HAP-1 (cell line): ENCODE measurements around the gene PAPSS1.

ENCODE experiments used
- DNase-seq, 2 experiments: peaks; one replicate each; pipeline ENCODE4 v3.0.0-alpha.2; 2016 to 2020; ENCODE audit warnings: low spot score in 2 of 2
- H3K27me3 ChIP-seq: fragments of 250-450 bp; sonication (Bioruptor Pico); 2 replicates; pipeline ENCODE4 v1.5.1; 2020; ENCODE audit warnings: low read depth, mild to moderate bottlenecking, moderate library complexity
- H3K36me3 ChIP-seq: fragments of 250-450 bp; sonication (Bioruptor Pico); replicated peaks from 2 replicates; pipeline ENCODE4 v1.5.1; 2020; ENCODE audit warnings: mild to moderate bottlenecking
- H3K4me1 ChIP-seq: fragments of 250-450 bp; sonication (Bioruptor Pico); 2 replicates; pipeline ENCODE4 v1.5.1; 2020; ENCODE audit warnings: mild to moderate bottlenecking
- H3K4me3 ChIP-seq: fragments of 250-450 bp; sonication (Bioruptor Pico); 2 replicates; pipeline ENCODE4 v1.5.1; 2020; ENCODE audit warnings: mild to moderate bottlenecking, moderate library complexity
- H3K9me3 ChIP-seq: fragments of 250-450 bp; sonication (Bioruptor Pico); 2 replicates; pipeline ENCODE4 v1.5.1; 2020; ENCODE audit warnings: mild to moderate bottlenecking, moderate library complexity
- in situ Hi-C: fragments of 300-500 bp; cut with MboI; formaldehyde crosslinking; loops from 3 replicates; pipeline ENCODE4 v1.14.3; 2020; ENCODE audit warnings: low sequenced_read_pairs, inconsistent platforms, mixed read lengths

Gene PAPSS1

DNA sequence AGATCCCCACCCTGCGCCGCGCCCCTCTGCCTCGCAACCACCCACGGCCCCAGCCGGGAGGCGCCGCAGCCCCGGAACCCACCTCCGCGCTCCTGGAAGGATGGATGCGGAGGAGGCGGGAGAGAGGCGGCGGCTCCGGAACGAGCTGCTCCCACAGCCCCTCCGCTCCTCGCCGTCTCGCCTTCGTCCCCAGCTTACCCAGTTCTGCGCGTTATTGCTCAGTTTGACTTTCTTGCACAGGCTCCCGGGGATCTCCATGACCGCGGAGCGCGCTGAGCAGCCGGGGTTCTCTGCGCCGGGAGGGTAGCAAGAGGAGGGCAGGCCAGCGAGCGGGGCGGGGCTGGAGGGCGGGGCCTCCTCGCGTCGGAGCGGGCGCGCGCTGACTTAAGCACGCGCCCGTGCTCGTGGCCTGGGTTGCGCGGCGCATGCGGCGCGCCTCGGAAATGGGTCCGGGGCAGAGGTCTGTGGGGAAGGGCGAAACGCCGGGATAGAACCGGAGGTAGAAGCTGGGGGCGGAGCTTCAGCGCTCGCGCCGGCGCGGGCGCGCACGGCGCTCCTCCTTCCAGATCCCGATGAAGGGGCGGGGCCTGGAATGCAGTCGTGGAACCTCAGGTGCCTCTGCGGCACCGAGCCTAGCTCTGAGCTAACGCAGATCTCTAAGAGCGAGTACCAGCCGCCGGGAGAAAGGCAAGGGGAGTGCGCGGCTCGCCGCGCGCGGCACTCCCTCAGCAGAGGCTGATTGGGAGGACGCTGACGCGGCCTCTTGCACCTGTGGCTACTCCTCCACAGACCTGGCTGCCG, at the start of gene PAPSS1:
PAPSS1 (minus strand) TSS at position 313 of the 801 bp plus-strand sequence; CDS start at position 258, 55 bp downstream.
- Histone ChIP-seq H3K4me3 (peak within 1 kb of the TSS; percentile 95), H3K36me3 (no peaks in the 10 kb centered on the region), H3K4me1 (peaks cover 5% of the 10 kb centered on the region), H3K27me3 (no peaks in the 10 kb centered on the region), H3K9me3 (no peaks in the 10 kb centered on the region)
- peak; percentile 96 to 98 for DNase-seq
- in situ Hi-C loops: no loop called here

GRCh38 chr4:107760281-107760947, 40.4 kb upstream of the PAPSS1 start:
- no peak overlapping the region for H3K4me3 ChIP-seq
- peak; percentile 47 to 70 for DNase-seq
- no peaks in the 10 kb centered on the region for H3K27me3 ChIP-seq
- no peaks in the 10 kb centered on the region for H3K36me3 ChIP-seq
- in situ Hi-C loops: no loop called here
- H3K4me1 ChIP-seq: peaks cover 26% of the 10 kb centered on the region
- no peaks in the 10 kb centered on the region; the same call in 1 of the 2 replicates for H3K9me3 ChIP-seq

- DNase-seq: peak in 1 of 2 experiments; percentile 65
- in situ Hi-C loops: loop anchor here (10.0 kb wide), 1 partner anchor 157 kb away; no protein-coding TSS in a partner anchor
Observed at GRCh38 chr4:107757864-107758476, 37.9 kb upstream of the PAPSS1 start.

DNA sequence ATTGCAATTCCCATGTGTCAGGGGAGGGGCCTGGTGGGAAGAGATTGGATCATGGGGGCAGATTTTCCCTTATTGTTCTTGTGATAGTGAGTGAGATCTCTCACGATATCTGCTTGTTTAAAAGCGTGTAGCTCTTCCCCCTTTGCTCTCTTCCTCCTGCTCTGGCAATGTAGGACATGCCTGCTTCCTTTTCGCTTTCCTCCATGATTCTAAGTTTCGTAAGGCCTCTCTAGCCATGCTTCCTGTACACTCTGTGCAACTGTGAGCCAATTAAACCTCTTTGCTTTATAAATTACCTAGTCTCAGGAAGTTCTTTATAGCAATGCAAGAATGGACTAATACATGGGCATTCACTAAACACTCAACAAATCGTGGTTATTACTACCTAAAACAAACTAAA, 37.2 kb upstream of the PAPSS1 start:
- Histone ChIP-seq H3K36me3 (no peaks in the 10 kb centered on the region; the same call in 1 of the 2 replicates), H3K27me3 (no peaks in the 10 kb centered on the region), H3K4me1 (peaks cover 26% of the 10 kb centered on the region), H3K9me3 (no peaks in the 10 kb centered on the region; the same call in none of the 2 replicates), H3K4me3 (no peak overlapping the region)
- in situ Hi-C loops: loop anchor here (10.0 kb wide), 1 partner anchor 158 kb away; no protein-coding TSS in a partner anchor
- no peak for DNase-seq

More at GRCh38 chr4:107757864-107758476, 37.9 kb upstream of the PAPSS1 start:
- H3K4me3 ChIP-seq: no peak overlapping the region
- no peaks in the 10 kb centered on the region; the same call in 1 of the 2 replicates for H3K36me3 ChIP-seq
- peaks cover 26% of the 10 kb centered on the region for H3K4me1 ChIP-seq
- no peaks in the 10 kb centered on the region for H3K27me3 ChIP-seq
- H3K9me3 ChIP-seq: no peaks in the 10 kb centered on the region; the same call in none of the 2 replicates

DNA sequence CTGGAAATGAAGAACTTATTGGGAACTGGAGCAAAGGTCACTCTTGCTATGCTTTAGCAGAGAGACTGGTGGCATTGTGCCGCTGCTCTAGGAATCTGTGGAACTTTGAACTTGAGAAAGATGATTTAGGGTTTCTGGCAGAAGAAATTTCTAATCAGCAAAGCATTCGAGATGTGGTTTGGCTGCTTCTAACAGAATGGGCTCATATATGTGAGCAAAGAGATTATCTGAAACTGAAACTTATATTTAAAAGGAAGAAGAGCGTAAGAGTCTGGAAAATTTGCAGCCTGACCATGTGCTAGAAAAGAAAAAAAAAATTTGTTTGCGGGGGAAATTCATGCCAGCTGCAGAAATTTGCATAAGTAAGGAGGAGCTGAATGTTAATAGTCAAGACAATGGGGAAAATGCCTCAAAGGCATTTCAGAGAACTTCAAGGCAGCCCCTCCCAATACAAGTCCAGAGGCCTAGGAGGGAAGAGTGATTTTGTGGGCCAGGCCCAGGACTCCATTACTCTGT, 35.9 kb upstream of the PAPSS1 start:
- Histone ChIP-seq H3K36me3 (no peaks in the 10 kb centered on the region; the same call in 1 of the 2 replicates), H3K4me1 (peaks cover 26% of the 10 kb centered on the region), H3K27me3 (no peaks in the 10 kb centered on the region), H3K9me3 (no peaks in the 10 kb centered on the region; the same call in none of the 2 replicates), H3K4me3 (no peak overlapping the region)
- DNase-seq: peak; percentile 44 to 48
- in situ Hi-C loops: loop anchor here (10.0 kb wide), 1 partner anchor 159 kb away; no protein-coding TSS in a partner anchor

DNA sequence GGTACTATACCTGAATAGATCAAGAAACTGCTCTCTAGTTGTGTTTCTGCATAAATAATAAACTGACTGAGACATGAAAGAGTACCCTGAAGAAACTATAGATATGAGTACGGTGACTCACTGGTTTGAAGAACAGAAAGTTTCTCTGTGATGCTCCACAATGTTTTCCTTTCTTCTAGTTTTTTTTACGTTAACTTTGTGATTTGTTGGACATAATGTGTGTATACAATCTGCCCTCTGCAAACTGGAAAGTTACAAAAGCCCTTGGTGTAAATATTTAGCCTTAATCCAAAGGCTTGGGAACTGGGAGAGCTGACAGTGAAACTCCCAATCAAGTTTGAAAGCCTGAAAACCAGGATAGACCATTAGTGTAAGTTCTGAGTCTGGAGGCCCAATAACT, 31.6 kb upstream of the PAPSS1 start:
- Histone ChIP-seq H3K4me1 (peaks cover 8% of the 10 kb centered on the region), H3K36me3 (no peaks in the 10 kb centered on the region; the same call in 1 of the 2 replicates), H3K27me3 (peaks cover 2% of the 10 kb centered on the region; the same call in 1 of the 2 replicates), H3K9me3 (no peaks in the 10 kb centered on the region; the same call in none of the 2 replicates), H3K4me3 (no peak overlapping the region)
- in situ Hi-C loops: loop anchor here (10.0 kb wide), 1 partner anchor 163 kb away; no protein-coding TSS in a partner anchor
- DNase-seq: no peak

DNA sequence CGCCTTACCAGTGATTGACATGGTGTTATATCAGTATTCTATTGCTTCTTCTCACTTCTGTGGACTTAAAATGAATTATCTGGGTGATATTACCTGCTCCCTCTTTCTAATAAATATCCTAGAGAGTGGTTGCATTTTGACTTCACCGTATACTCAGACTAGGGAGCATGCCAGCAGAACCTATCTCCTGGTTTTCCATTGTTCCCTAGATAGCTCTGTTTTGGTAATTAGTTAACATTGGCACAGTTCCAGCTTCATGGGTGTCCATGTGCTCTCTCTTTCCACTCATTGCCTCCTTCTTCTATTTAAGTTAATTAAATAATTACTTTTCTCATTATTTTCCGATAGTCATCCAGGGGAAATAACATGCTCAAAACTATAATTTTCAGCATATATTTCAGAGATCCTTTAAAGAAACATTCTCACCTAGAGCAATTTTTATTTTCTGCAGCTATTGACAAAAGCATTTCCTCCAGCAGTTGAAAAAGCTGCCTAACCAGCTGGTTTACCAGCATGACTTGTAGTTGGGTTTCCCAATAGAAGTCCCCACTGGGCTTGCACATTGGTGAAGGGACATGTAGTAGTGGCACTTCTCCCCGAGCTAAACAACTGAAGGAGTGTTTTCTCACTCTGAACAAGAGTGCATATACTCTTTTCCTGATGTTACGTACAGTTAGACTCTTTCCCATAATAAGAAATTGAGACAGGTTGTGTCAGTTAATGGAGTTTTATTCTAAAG, 27.9 kb upstream of the PAPSS1 start:
- Histone ChIP-seq H3K4me1 (no peaks in the 10 kb centered on the region), H3K9me3 (no peaks in the 10 kb centered on the region), H3K4me3 (no peak overlapping the region), H3K27me3 (peaks cover 2% of the 10 kb centered on the region; the same call in 1 of the 2 replicates), H3K36me3 (no peaks in the 10 kb centered on the region)
- in situ Hi-C loops: no loop called here
- no peak for DNase-seq

DNA sequence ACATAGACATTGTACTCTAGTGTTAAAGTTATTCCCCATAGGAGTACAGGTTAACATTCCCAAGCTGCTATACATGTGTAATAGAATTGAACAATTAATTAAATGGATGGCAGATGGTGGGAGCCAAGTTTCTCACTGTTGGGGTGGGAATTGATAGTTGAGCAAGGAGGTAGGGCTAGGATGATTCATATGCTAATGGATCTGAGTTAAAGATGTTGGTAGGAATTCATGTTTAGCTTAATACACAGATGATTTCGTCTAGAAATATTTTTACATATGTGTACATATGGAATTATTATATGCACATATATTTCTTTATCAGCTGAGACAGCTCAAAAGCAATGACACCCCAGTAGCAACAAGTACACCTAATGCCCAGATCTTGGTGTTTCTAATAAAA, 26.1 kb upstream of the PAPSS1 start:
- Histone ChIP-seq H3K27me3 (peaks cover 2% of the 10 kb centered on the region; the same call in 1 of the 2 replicates), H3K9me3 (no peaks in the 10 kb centered on the region), H3K4me3 (no peak overlapping the region), H3K4me1 (no peaks in the 10 kb centered on the region), H3K36me3 (no peaks in the 10 kb centered on the region)
- in situ Hi-C loops: no loop called here
- no peak for DNase-seq

- Histone ChIP-seq H3K36me3 (no peaks in the 10 kb centered on the region), H3K4me3 (no peak overlapping the region), H3K9me3 (no peaks in the 10 kb centered on the region), H3K27me3 (peaks cover 2% of the 10 kb centered on the region; the same call in 1 of the 2 replicates), H3K4me1 (peaks cover 1% of the 10 kb centered on the region; the same call in 1 of the 2 replicates)
- no peak for DNase-seq
- in situ Hi-C loops: no loop called here
Observed at GRCh38 chr4:107744532-107744931, 24.5 kb upstream of the PAPSS1 start.

DNA sequence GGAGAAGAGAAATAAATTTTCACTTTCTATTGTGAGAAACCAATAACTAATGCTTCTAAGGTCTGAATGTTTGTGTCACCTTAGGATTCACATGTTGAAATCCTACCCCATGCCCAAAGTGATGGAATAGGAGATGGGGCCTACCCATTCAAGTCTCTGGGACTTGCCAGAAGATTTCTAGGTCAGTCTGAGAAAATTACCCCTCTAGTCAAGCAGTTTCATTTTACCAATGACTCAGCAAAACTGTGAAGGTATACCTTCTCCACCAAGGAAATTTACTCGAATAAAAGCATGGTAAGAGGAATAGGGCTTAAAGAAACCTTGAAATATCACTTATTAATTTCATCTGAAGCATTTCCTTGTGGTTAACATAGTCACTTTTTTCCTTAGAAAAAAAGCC, 23.5 kb upstream of the PAPSS1 start:
- H3K9me3 ChIP-seq: no peaks in the 10 kb centered on the region
- no peak overlapping the region for H3K4me3 ChIP-seq
- in situ Hi-C loops: no loop called here
- H3K36me3 ChIP-seq: no peaks in the 10 kb centered on the region
- no peak for DNase-seq
- peaks cover 4% of the 10 kb centered on the region; the same call in 1 of the 2 replicates for H3K4me1 ChIP-seq
- H3K27me3 ChIP-seq: no peaks in the 10 kb centered on the region

- Histone ChIP-seq H3K4me1 (peaks cover 7% of the 10 kb centered on the region; the same call in 1 of the 2 replicates), H3K4me3 (no peak overlapping the region), H3K27me3 (no peaks in the 10 kb centered on the region), H3K9me3 (no peaks in the 10 kb centered on the region), H3K36me3 (no peaks in the 10 kb centered on the region)
- DNase-seq: no peak
- in situ Hi-C loops: no loop called here
Observed at GRCh38 chr4:107742791-107743190, 22.8 kb upstream of the PAPSS1 start.

- Histone ChIP-seq H3K4me1 (peaks cover 11% of the 10 kb centered on the region), H3K9me3 (no peaks in the 10 kb centered on the region), H3K4me3 (no peak overlapping the region), H3K36me3 (no peaks in the 10 kb centered on the region), H3K27me3 (no peaks in the 10 kb centered on the region)
- DNase-seq: no peak
- in situ Hi-C loops: no loop called here
Observed at GRCh38 chr4:107742196-107742595, 22.2 kb upstream of the PAPSS1 start.
